Naive thymus-derived CD4-positive, alpha-beta T cell (primary cell): ENCODE measurements around the gene KRT83. TPM values are rescaled to one million over a fixed set of nuclear protein-coding genes. Genes with fewer than 3 reads are reported as not detected.

Experiments used
- ATAC-seq: fragments of 150-1000 bp; cut with Tn5 transposase; 2 replicates; pipeline ENCODE4 v1.10.0; 2021; ENCODE audit warnings: mild to moderate bottlenecking, moderate library complexity
- CTCF ChIA-PET: fragments of 350-600 bp; sonication (Branson Sonifier 250); formaldehyde crosslinking; loops from one replicate; lab custom pipeline; 2021; ENCODE audit warnings: antibody characterized with exemption; lab: Charles Lee
- POLR2A ChIA-PET: fragments of 350-600 bp; sonication (Branson Sonifier 250); formaldehyde crosslinking; loops from one replicate; lab custom pipeline; 2021; ENCODE audit warnings: antibody characterized with exemption, inconsistent platforms; lab: Charles Lee
- DNase-seq, 9 donors: peaks; one replicate each; pipeline versions ENCODE4 v3.0.0 to v3.0.0-alpha.2; 2020 to 2022; ENCODE audit warnings: mixed read lengths in 1 of 9
- H3K27ac ChIP-seq: one replicate; pipeline ENCODE4 v1.7.0; 2013; ENCODE audit warnings: mild to moderate bottlenecking, low read depth, low read length, moderate library complexity
- H3K27me3 ChIP-seq, 2 donors: one replicate each; pipeline ENCODE4 v1.7.0; 2013; ENCODE audit warnings: low read length in 2 of 2, mild to moderate bottlenecking in 2 of 2, moderate library complexity in 2 of 2; ENCODE audit not compliant: control insufficient read depth in 2 of 2, insufficient read depth in 2 of 2
- H3K36me3 ChIP-seq, 3 experiments: 1 replicate in 2 of 3; 2 replicates in 1 of 3; pipeline ENCODE4 v1.7.0; 2013; ENCODE audit warnings: low read length in 3 of 3, mild to moderate bottlenecking in 3 of 3, moderate library complexity in 1 of 3; ENCODE audit not compliant: insufficient read depth in 3 of 3, control insufficient read depth in 2 of 3
- H3K4me1 ChIP-seq, 2 donors: one replicate each; pipeline ENCODE4 v1.7.0; 2013; ENCODE audit warnings: low read length in 2 of 2, mild to moderate bottlenecking in 2 of 2, moderate library complexity in 1 of 2; ENCODE audit not compliant: control insufficient read depth in 2 of 2, insufficient read depth in 2 of 2
- H3K4me3 ChIP-seq: 2 replicates; pipeline ENCODE4 v1.7.0; 2013; ENCODE audit warnings: mild to moderate bottlenecking, low read length
- H3K9me3 ChIP-seq, 3 experiments: 1 replicate in 2 of 3; 2 replicates in 1 of 3; pipeline ENCODE4 v1.7.0; 2013; ENCODE audit warnings: low read length in 3 of 3; ENCODE audit not compliant: control insufficient read depth in 2 of 3
- H3K27ac Mint-ChIP-seq, 9 donors: one replicate each; pipeline ENCODE4 v1.8.0; 2020 to 2022; ENCODE audit warnings: mixed read lengths in 9 of 9, mild to moderate bottlenecking in 8 of 9, moderate library complexity in 5 of 9, inconsistent platforms in 2 of 9
- H3K27me3 Mint-ChIP-seq, 5 donors: one replicate each; pipeline ENCODE4 v1.8.0; 2021 to 2022; ENCODE audit warnings: mixed read lengths in 5 of 5, mild to moderate bottlenecking in 1 of 5
- H3K36me3 Mint-ChIP-seq, 5 donors: one replicate each; pipeline ENCODE4 v1.8.0; 2020 to 2022; ENCODE audit warnings: mixed read lengths in 5 of 5, mild to moderate bottlenecking in 3 of 5, inconsistent platforms in 1 of 5
- H3K4me1 Mint-ChIP-seq, 7 donors: one replicate each; pipeline ENCODE4 v1.8.0; 2020 to 2022; ENCODE audit warnings: mixed read lengths in 7 of 7, mild to moderate bottlenecking in 3 of 7, inconsistent platforms in 1 of 7
- H3K4me3 Mint-ChIP-seq, 10 donors: one replicate each; pipeline ENCODE4 v1.8.0; 2020 to 2022; ENCODE audit warnings: mild to moderate bottlenecking in 10 of 10, mixed read lengths in 10 of 10, moderate library complexity in 6 of 10, inconsistent platforms in 2 of 10
- H3K9me3 Mint-ChIP-seq, 11 donors: one replicate each; pipeline ENCODE4 v1.8.0; 2020 to 2022; ENCODE audit warnings: mixed read lengths in 11 of 11, mild to moderate bottlenecking in 4 of 11, inconsistent platforms in 1 of 11, moderate library complexity in 1 of 11
- intact Hi-C, 2 donors: fragments of 100-400 bp; cut with micrococcal nuclease; formaldehyde crosslinking; loops; one replicate each; pipeline ENCODE4 v1.15.1; 2023
- polyA plus RNA-seq, 2 donors: library from polyadenylated mRNA; unstranded; fragments of 300-500 nt; fragmentation: Illumina TruSeq; gene quantifications; one replicate each; pipeline ENCODE4 v1.2.3, GENCODE V29; 2021
- total RNA-seq, 6 experiments: library from RNA in 5 of 6; stranded (reverse) in 5 of 6; gene quantifications; 1 replicate in 5 of 6; 2 replicates in 1 of 6; pipeline ENCODE4 v1.2.3 and lab custom pipeline; 2021 to 2026

The KRT83 gene
- total and polyA plus RNA-seq, 7 experiments from 2014 or later, result not detected

GRCh38 chr12:52336641-52337040, 15.4 kb upstream of the KRT83 start:
- H3K27ac ChIP-seq, result no peak overlapping the region
- no peaks in the 10 kb centered on the region for H3K4me1 Mint-ChIP-seq
- no peaks in the 10 kb centered on the region for H3K36me3 ChIP-seq
- ChIA-PET CTCF (interaction anchor here (1.5 kb wide), 1 partner anchor 8 kb away, joined by 5 read pairs; no protein-coding TSS in a partner anchor), POLR2A (no interaction called here)
- no peak overlapping the region for H3K4me3 Mint-ChIP-seq
- H3K27ac Mint-ChIP-seq, result no peak overlapping the region
- H3K9me3 ChIP-seq, result no peaks in the 10 kb centered on the region
- no peak overlapping the region for H3K4me3 ChIP-seq
- ATAC-seq (no peak), DNase-seq (no peak)
- no peaks in the 10 kb centered on the region for H3K27me3 ChIP-seq
- H3K4me1 ChIP-seq, result no peaks in the 10 kb centered on the region
- peaks cover 0 to 26% (median 12%) of the 10 kb centered on the region in 5 donors for H3K27me3 Mint-ChIP-seq
- intact Hi-C loops, result no loop called here
- H3K9me3 Mint-ChIP-seq, result peaks cover 0 to 25% (median 7%) of the 10 kb centered on the region in 11 donors
- H3K36me3 Mint-ChIP-seq, result peaks cover 0 to 9% (median 4%) of the 10 kb centered on the region in 5 donors

GRCh38 chr12:52335598-52336262, 14.5 kb upstream of the KRT83 start:
- Histone ChIP-seq H3K27ac (no peak overlapping the region), H3K4me1 (no peaks in the 10 kb centered on the region), H3K36me3 (no peaks in the 10 kb centered on the region), H3K9me3 (no peaks in the 10 kb centered on the region), H3K27me3 (no peaks in the 10 kb centered on the region), H3K4me3 (no peak overlapping the region)
- CTCF ChIA-PET, result interaction anchor here (0.6 kb wide), 1 partner anchor 179 kb away, joined by 3 read pairs; no protein-coding TSS in a partner anchor
- no peak for ATAC-seq
- Mint-ChIP-seq H3K4me1 (no peaks in the 10 kb centered on the region), H3K4me3 (no peak overlapping the region), H3K27me3 (peaks cover 0 to 26% (median 12%) of the 10 kb centered on the region in 5 donors), H3K27ac (no peak overlapping the region), H3K36me3 (peaks cover 0 to 9% (median 4%) of the 10 kb centered on the region in 5 donors), H3K9me3 (peaks cover 0 to 25% (median 7%) of the 10 kb centered on the region in 11 donors)
- DNase-seq, result no peak
- POLR2A ChIA-PET, result no interaction called here
- intact Hi-C loops, result no loop called here

DNA sequence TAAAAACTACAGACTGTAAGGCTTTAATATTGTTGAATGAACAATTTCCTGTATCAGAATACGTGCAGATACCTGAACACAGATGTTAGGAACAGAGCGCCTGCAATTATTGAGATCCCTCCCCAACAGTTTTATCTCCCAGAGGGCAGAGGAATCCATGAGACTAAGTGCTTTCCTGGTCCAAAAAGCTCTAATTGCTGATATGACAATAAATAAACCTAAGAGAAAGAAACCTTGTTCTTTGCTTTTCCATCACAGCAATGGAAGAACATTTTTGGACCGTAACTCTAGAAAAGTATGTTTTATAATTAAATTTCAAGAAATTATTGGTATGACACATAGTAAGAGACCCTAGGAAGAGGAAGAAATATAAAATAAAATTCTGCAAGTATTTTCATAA, 13.0 kb upstream of the KRT83 start:
- no peak for DNase-seq
- no peaks in the 10 kb centered on the region for H3K27me3 ChIP-seq
- H3K27ac ChIP-seq, result no peak overlapping the region
- Mint-ChIP-seq H3K9me3 (peaks cover 0 to 25% (median 7%) of the 10 kb centered on the region in 11 donors), H3K4me1 (no peaks in the 10 kb centered on the region), H3K4me3 (no peak overlapping the region), H3K27ac (no peak overlapping the region), H3K36me3 (peaks cover 0 to 9% (median 4%) of the 10 kb centered on the region in 5 donors), H3K27me3 (peaks cover 0 to 26% (median 15%) of the 10 kb centered on the region in 5 donors)
- H3K4me1 ChIP-seq, result no peaks in the 10 kb centered on the region
- CTCF ChIA-PET, result interaction anchor here (0.6 kb wide), 1 partner anchor 397 kb away, joined by 3 read pairs; no protein-coding TSS in a partner anchor
- POLR2A ChIA-PET, result interaction anchor here (0.6 kb wide), 1 partner anchor 397 kb away, joined by 4 read pairs; no protein-coding TSS in a partner anchor
- H3K4me3 ChIP-seq, result no peak overlapping the region
- no peak for ATAC-seq
- no peaks in the 10 kb centered on the region for H3K9me3 ChIP-seq
- no peaks in the 10 kb centered on the region for H3K36me3 ChIP-seq
- intact Hi-C loops, result no loop called here

DNA sequence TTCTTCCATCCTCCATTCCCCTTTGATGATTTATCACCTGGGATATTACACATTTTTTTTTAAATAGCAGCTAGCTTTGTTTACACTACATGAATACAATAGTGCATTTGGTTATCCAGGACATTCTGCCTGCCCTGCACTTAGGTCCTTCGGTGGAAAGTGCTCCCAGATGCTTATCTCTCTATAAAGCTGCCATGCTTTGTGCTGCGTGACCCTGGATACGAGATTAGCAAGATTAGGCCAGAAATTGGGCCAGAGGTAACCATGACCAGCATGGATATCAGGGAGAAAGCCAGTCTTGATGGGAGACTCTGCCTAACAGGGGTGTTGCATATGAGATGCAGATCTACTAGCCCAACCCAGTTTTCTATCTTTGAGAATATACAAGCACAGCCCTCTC, 12.1 kb upstream of the KRT83 start:
- Histone ChIP-seq H3K36me3 (no peaks in the 10 kb centered on the region), H3K27ac (no peak overlapping the region), H3K27me3 (no peaks in the 10 kb centered on the region), H3K4me1 (no peaks in the 10 kb centered on the region), H3K9me3 (no peaks in the 10 kb centered on the region), H3K4me3 (no peak overlapping the region)
- peaks cover 0 to 26% (median 12%) of the 10 kb centered on the region in 5 donors for H3K27me3 Mint-ChIP-seq
- CTCF ChIA-PET, result interaction anchor here (0.7 kb wide), 1 partner anchor 18 kb away, joined by 3 read pairs; no protein-coding TSS in a partner anchor
- H3K36me3 Mint-ChIP-seq, result peaks cover 0 to 9% (median 4%) of the 10 kb centered on the region in 5 donors
- no peak for ATAC-seq
- POLR2A ChIA-PET, result no interaction called here
- peaks cover 0 to 20% (median 7%) of the 10 kb centered on the region in 11 donors for H3K9me3 Mint-ChIP-seq
- no peaks in the 10 kb centered on the region for H3K4me1 Mint-ChIP-seq
- no peak overlapping the region for H3K27ac Mint-ChIP-seq
- no peak overlapping the region for H3K4me3 Mint-ChIP-seq
- no peak for DNase-seq
- intact Hi-C loops, result no loop called here

DNA sequence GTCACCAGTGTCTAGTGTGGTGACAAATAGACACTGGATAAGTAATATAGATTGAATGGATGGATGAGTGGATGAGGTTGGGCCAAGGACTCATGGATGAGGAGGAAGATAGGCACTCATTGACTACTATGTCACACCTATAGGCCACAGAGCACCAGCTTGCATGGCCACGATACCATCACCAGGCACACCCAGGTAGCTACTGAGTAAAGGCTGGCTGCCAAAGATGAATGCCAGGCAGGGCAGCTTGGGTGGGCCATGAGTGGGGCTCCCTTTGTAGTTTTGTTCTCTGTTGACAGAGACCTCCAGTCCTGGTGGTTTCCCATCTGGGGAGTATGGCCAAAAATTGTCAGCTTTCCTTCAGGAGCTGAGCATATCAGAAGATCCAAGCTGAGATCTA, 11.2 kb upstream of the KRT83 start:
- Histone ChIP-seq H3K4me3 (no peak overlapping the region), H3K9me3 (no peaks in the 10 kb centered on the region), H3K4me1 (peaks cover 0 to 5% of the 10 kb centered on the region in 2 donors), H3K27me3 (no peaks in the 10 kb centered on the region), H3K36me3 (no peaks in the 10 kb centered on the region), H3K27ac (no peak overlapping the region)
- POLR2A ChIA-PET, result no interaction called here
- H3K9me3 Mint-ChIP-seq, result peaks cover 0 to 20% (median 6%) of the 10 kb centered on the region in 11 donors
- intact Hi-C loops, result no loop called here
- DNase-seq, result no peak
- H3K36me3 Mint-ChIP-seq, result peaks cover 0 to 9% (median 4%) of the 10 kb centered on the region in 5 donors
- H3K27ac Mint-ChIP-seq, result no peak overlapping the region
- no peak for ATAC-seq
- peaks cover 0 to 22% (median 10%) of the 10 kb centered on the region in 5 donors for H3K27me3 Mint-ChIP-seq
- CTCF ChIA-PET, result interaction anchor here (0.6 to 1.6 kb wide), 3 partner anchors 19 to 176 kb away, joined by 3 to 4 read pairs (median 3); no protein-coding TSS in a partner anchor
- peaks cover 0 to 6% (median 2%) of the 10 kb centered on the region in 7 donors for H3K4me1 Mint-ChIP-seq
- H3K4me3 Mint-ChIP-seq, result no peak overlapping the region

GRCh38 chr12:52331833-52332232, 10.6 kb upstream of the KRT83 start:
- no peak for DNase-seq
- H3K4me1 Mint-ChIP-seq, result peaks cover 0 to 12% (median 6%) of the 10 kb centered on the region in 7 donors
- peaks cover 0 to 22% (median 10%) of the 10 kb centered on the region in 5 donors for H3K27me3 Mint-ChIP-seq
- H3K36me3 Mint-ChIP-seq, result peaks cover 0 to 8% (median 4%) of the 10 kb centered on the region in 5 donors
- Histone ChIP-seq H3K4me1 (peaks cover 0 to 6% of the 10 kb centered on the region in 2 donors), H3K4me3 (no peak overlapping the region), H3K36me3 (no peaks in the 10 kb centered on the region), H3K27ac (no peak overlapping the region), H3K27me3 (no peaks in the 10 kb centered on the region), H3K9me3 (no peaks in the 10 kb centered on the region)
- ChIA-PET CTCF (interaction anchor here (0.6 to 1.6 kb wide), 3 partner anchors 131 to 206 kb away, joined by 3 to 4 read pairs (median 3); no protein-coding TSS in a partner anchor), POLR2A (no interaction called here)
- H3K4me3 Mint-ChIP-seq, result no peak overlapping the region
- ATAC-seq, result no peak
- intact Hi-C loops, result no loop called here
- H3K9me3 Mint-ChIP-seq, result peaks cover 0 to 15% (median 5%) of the 10 kb centered on the region in 11 donors
- no peak overlapping the region for H3K27ac Mint-ChIP-seq
